Osteocyte (in vitro differentiated cells): ENCODE results near the gene STXBP6. TPM values are rescaled to one million over a fixed set of nuclear protein-coding genes. Genes with fewer than 3 reads are reported as not detected.
A peak's percentile ranks its signal among the peaks of the same experiment; 100 is the strongest.

ENCODE experiments used
- DNase-seq: peaks from one replicate; pipeline ENCODE4 v3.0.0; 2021; ENCODE audit warnings: mixed read lengths; ENCODE audit not compliant: unreplicated experiment; ENCODE audit errors: extremely low spot score
- H3K27ac Mint-ChIP-seq: one replicate; pipeline ENCODE4 v1.8.0; 2021; ENCODE audit warnings: mild to moderate bottlenecking, mixed read lengths; ENCODE audit not compliant: unreplicated experiment
- H3K27me3 Mint-ChIP-seq: one replicate; pipeline ENCODE4 v1.8.0; 2021; ENCODE audit warnings: mixed read lengths; ENCODE audit not compliant: unreplicated experiment
- H3K36me3 Mint-ChIP-seq: one replicate; pipeline ENCODE4 v1.8.0; 2021; ENCODE audit warnings: mixed read lengths; ENCODE audit not compliant: unreplicated experiment
- H3K4me1 Mint-ChIP-seq: one replicate; pipeline ENCODE4 v1.8.0; 2021; ENCODE audit warnings: mixed read lengths; ENCODE audit not compliant: unreplicated experiment
- H3K4me3 Mint-ChIP-seq: one replicate; pipeline ENCODE4 v1.8.0; 2021; ENCODE audit warnings: mild to moderate bottlenecking, moderate library complexity, mixed read lengths; ENCODE audit not compliant: unreplicated experiment
- H3K9me3 Mint-ChIP-seq: one replicate; pipeline ENCODE4 v1.8.0; 2021; ENCODE audit warnings: mixed read lengths; ENCODE audit not compliant: unreplicated experiment
- CTCF ChIP-seq: fragments of 200-600 bp; sonication (generic); IDR thresholded peaks from 2 replicates; pipeline ENCODE4 v1.5.0; 2021; ENCODE audit warnings: antibody characterized with exemption, mild to moderate bottlenecking, moderate library complexity
- total RNA-seq: library from RNA; stranded (reverse); gene quantifications from 2 replicates; pipeline ENCODE4 v1.2.1, GENCODE V29; 2021

The STXBP6 gene
- total RNA-seq, 1 donor from 2014 or later, result 6.4 TPM

- no peak overlapping the region for H3K4me3 Mint-ChIP-seq
- no peak for TF ChIP-seq CTCF
- peak overlapping the region; percentile 9 for H3K27ac Mint-ChIP-seq
- H3K36me3 Mint-ChIP-seq, result no peaks in the 10 kb centered on the region
- no peak for DNase-seq
- peaks cover 5% of the 10 kb centered on the region for H3K27me3 Mint-ChIP-seq
- peaks cover 13% of the 10 kb centered on the region for H3K4me1 Mint-ChIP-seq
- H3K9me3 Mint-ChIP-seq, result no peaks in the 10 kb centered on the region
These were observed 67.3 kb downstream of the STXBP6 start for GRCh38 chr14:24982472-24983155.

GRCh38 chr14:24979725-24980239, 70.2 kb downstream of the STXBP6 start:
- no peak for DNase-seq
- H3K27ac Mint-ChIP-seq, result no peak overlapping the region
- H3K4me3 Mint-ChIP-seq, result no peak overlapping the region
- TF ChIP-seq CTCF, result no peak
- H3K9me3 Mint-ChIP-seq, result no peaks in the 10 kb centered on the region
- peaks cover 13% of the 10 kb centered on the region for H3K4me1 Mint-ChIP-seq
- H3K27me3 Mint-ChIP-seq, result peaks cover 9% of the 10 kb centered on the region
- no peaks in the 10 kb centered on the region for H3K36me3 Mint-ChIP-seq

GRCh38 chr14:24978862-24979724, 70.9 kb downstream of the STXBP6 start:
- peaks cover 9% of the 10 kb centered on the region for H3K27me3 Mint-ChIP-seq

GRCh38 chr14:24976602-24977001, 73.3 kb downstream of the STXBP6 start:
- H3K27ac Mint-ChIP-seq, result no peak overlapping the region
- peaks cover 3% of the 10 kb centered on the region for H3K36me3 Mint-ChIP-seq
- TF ChIP-seq CTCF, result no peak
- no peak for DNase-seq
- peaks cover 6% of the 10 kb centered on the region for H3K27me3 Mint-ChIP-seq
- H3K4me3 Mint-ChIP-seq, result no peak overlapping the region
- H3K9me3 Mint-ChIP-seq, result no peaks in the 10 kb centered on the region
- peaks cover 8% of the 10 kb centered on the region for H3K4me1 Mint-ChIP-seq

More at GRCh38 chr14:24978862-24979724, 70.9 kb downstream of the STXBP6 start:
- Mint-ChIP-seq H3K9me3 (no peaks in the 10 kb centered on the region), H3K4me3 (no peak overlapping the region), H3K27ac (no peak overlapping the region), H3K4me1 (peaks cover 13% of the 10 kb centered on the region), H3K36me3 (no peaks in the 10 kb centered on the region)
- no peak for DNase-seq
- TF ChIP-seq CTCF, result no peak

- H3K36me3 Mint-ChIP-seq, result peaks cover 3% of the 10 kb centered on the region
- H3K27ac Mint-ChIP-seq, result no peak overlapping the region
These were observed 74.6 kb downstream of the STXBP6 start for GRCh38 chr14:24975393-24975792.

More at GRCh38 chr14:24975393-24975792, 74.6 kb downstream of the STXBP6 start:
- Mint-ChIP-seq H3K4me1 (peaks cover 20% of the 10 kb centered on the region), H3K27me3 (peaks cover 6% of the 10 kb centered on the region), H3K9me3 (no peaks in the 10 kb centered on the region), H3K4me3 (no peak overlapping the region)
- no peak for TF ChIP-seq CTCF
- DNase-seq, result no peak
